ENCODE data around the gene SMAD6.

SMAD6 gene

DNA sequence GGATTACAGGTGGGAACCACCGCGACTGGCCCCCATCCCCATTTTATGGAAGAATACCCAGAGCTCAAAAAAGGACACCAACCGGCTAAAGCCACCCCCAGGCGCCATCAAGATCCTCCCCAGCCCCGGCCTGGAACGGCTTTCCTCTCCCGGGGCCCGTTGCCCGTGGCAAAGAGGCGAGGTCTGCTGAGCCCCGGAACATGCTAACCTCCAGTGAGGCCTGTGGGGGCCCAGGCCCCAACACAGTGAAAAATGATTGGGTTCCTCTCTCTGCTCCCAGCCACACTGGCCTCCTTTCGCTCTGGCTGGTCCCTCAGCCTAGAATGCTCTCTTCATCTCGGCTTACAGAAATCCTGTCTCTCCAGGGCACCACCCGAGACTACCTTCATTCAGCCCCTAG, 46.5 kb upstream of the SMAD6 start:
- CTCF ChIA-PET, result interaction anchor here (2.3 kb wide), 1 partner anchor 29 kb away, joined by 6 read pairs; no protein-coding TSS in a partner anchor
- POLR2A ChIA-PET, result no interaction called here
- no peak overlapping the region for H3K4me3 ChIP-seq (ENCODE audit: low read depth, low read length)
- TF ChIP-seq, protein P1, sequence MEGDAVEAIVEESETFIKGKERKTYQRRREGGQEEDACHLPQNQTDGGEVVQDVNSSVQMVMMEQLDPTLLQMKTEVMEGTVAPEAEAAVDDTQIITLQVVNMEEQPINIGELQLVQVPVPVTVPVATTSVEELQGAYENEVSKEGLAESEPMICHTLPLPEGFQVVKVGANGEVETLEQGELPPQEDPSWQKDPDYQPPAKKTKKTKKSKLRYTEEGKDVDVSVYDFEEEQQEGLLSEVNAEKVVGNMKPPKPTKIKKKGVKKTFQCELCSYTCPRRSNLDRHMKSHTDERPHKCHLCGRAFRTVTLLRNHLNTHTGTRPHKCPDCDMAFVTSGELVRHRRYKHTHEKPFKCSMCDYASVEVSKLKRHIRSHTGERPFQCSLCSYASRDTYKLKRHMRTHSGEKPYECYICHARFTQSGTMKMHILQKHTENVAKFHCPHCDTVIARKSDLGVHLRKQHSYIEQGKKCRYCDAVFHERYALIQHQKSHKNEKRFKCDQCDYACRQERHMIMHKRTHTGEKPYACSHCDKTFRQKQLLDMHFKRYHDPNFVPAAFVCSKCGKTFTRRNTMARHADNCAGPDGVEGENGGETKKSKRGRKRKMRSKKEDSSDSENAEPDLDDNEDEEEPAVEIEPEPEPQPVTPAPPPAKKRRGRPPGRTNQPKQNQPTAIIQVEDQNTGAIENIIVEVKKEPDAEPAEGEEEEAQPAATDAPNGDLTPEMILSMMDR (IDR thresholded peaks at IDR 0.05; ENCODE audit: insufficient read depth, low read length, missing control alignments), result no peak
- no peak for DNase-seq (ENCODE audit: low read depth, low spot score)

DNA sequence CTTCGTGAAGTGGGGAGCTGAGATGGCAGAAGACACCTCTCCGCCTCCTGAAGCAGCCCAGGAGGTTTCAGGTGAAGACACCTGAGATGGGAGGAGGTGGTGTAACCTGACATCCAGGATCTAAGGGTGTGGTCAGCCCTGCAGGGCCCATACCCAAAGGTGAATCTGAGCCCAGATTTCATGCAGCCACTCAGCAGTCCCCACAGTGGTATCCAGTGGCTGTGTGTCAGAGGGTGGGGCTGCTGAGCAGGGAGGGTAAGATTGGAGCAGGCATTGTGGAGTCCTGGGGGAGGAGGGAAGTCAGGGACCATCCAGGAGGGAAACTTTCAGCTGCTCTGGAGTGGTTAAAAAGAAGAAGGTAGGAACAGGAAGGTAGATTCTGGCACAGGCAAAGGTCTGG, 46.0 kb upstream of the SMAD6 start:
- TF ChIP-seq, protein P1 (IDR thresholded peaks at IDR 0.05; ENCODE audit: insufficient read depth, low read length, missing control alignments), result no peak
- no peak for DNase-seq (ENCODE audit: low read depth, low spot score)
- POLR2A ChIA-PET, result no interaction called here
- H3K4me3 ChIP-seq (ENCODE audit: low read depth, low read length), result no peak overlapping the region
- CTCF ChIA-PET, result interaction anchor here (2.3 kb wide), 1 partner anchor 29 kb away, joined by 6 read pairs; no protein-coding TSS in a partner anchor

GRCh38 chr15:66657185-66658020, 44.6 kb upstream of the SMAD6 start:
- H3K4me3 ChIP-seq (ENCODE audit: low read depth, low read length), result no peak overlapping the region
- CTCF ChIA-PET, result interaction anchor here (0.8 to 2.3 kb wide), 3 partner anchors 27 to 194 kb away, joined by 3 to 6 read pairs (median 4); no protein-coding TSS in a partner anchor
- DNase-seq (ENCODE audit: low read depth, low spot score), result no peak
- TF ChIP-seq, protein P1 (IDR thresholded peaks at IDR 0.05; ENCODE audit: insufficient read depth, low read length, missing control alignments), result no peak
- POLR2A ChIA-PET, result no interaction called here

- POLR2A ChIA-PET, result no interaction called here
- no peak for DNase-seq (ENCODE audit: low read depth, low spot score)
- CTCF ChIA-PET, result no interaction called here
- H3K4me3 ChIP-seq (ENCODE audit: low read depth, low read length), result no peak overlapping the region
- TF ChIP-seq, protein P1 (IDR thresholded peaks at IDR 0.05; ENCODE audit: insufficient read depth, low read length, missing control alignments), result no peak
These were observed 44.0 kb upstream of the SMAD6 start for GRCh38 chr15:66658044-66658443.

GRCh38 chr15:66658855-66659254, 43.2 kb upstream of the SMAD6 start:
- no peak overlapping the region for H3K4me3 ChIP-seq (ENCODE audit: low read depth, low read length)
- no peak for DNase-seq (ENCODE audit: low read depth, low spot score)
- POLR2A ChIA-PET, result no interaction called here
- CTCF ChIA-PET, result no interaction called here
- TF ChIP-seq, protein P1 (IDR thresholded peaks at IDR 0.05; ENCODE audit: insufficient read depth, low read length, missing control alignments), result no peak

DNA sequence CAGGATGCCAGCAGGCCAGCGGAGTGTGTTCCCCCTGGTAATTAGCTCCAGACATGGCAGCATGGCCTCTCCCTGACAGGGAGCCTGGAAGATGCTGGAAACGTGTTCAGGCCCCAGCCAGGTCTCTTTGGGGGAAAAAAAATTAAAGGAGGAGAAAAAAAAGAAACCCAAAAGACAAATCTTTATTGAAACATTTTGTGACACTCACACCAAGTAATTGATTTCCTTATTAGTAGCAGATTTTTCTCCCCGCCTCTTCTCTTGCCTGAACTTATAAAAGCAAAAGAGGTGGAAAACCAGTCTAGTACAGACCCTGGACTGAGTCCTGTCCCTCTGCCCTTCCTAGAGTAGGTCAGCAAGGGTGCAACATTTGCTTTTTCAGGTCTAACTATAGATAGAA, 42.7 kb upstream of the SMAD6 start:
- no peak overlapping the region for H3K4me3 ChIP-seq (ENCODE audit: low read depth, low read length)
- DNase-seq (ENCODE audit: low read depth, low spot score), result no peak
- ChIA-PET POLR2A (no interaction called here), CTCF (no interaction called here)
- TF ChIP-seq, protein P1 (IDR thresholded peaks at IDR 0.05; ENCODE audit: insufficient read depth, low read length, missing control alignments), result no peak

Measured in AG04449 (cell line).